OCI-LY7 (cell line): ENCODE data around the gene SEL1L2.

Experiments
- CTCF ChIP-seq: fragments of 200-600 bp; sonication (generic); conservative IDR thresholded peaks from 2 replicates; pipeline ENCODE4 v1.5.1; 2014; ENCODE audit warnings: mild to moderate bottlenecking, antibody characterized with exemption, low read length, moderate library complexity, mixed read lengths
- EZH2phosphoT487 ChIP-seq: fragments of 200-600 bp; sonication (generic); IDR thresholded peaks from 2 replicates; pipeline ENCODE4 v1.6.1; 2018; ENCODE audit warnings: low read depth, borderline replicate concordance, mild to moderate bottlenecking, mixed run types, antibody characterized with exemption, low read length, moderate library complexity, mixed read lengths

- TF ChIP-seq CTCF, result no peak
- no peak for TF ChIP-seq EZH2phosphoT487
Observed at GRCh38 chr20:13839421-13840092, 150.9 kb downstream of the SEL1L2 start.
